CD1c-positive myeloid dendritic cell (primary cell): ENCODE data around the gene HMGN3.

Source experiments
- DNase-seq: peaks from one replicate; pipeline ENCODE4 v3.0.0-alpha.2; 2016; ENCODE audit errors: extremely low spot score

Gene HMGN3

DNA sequence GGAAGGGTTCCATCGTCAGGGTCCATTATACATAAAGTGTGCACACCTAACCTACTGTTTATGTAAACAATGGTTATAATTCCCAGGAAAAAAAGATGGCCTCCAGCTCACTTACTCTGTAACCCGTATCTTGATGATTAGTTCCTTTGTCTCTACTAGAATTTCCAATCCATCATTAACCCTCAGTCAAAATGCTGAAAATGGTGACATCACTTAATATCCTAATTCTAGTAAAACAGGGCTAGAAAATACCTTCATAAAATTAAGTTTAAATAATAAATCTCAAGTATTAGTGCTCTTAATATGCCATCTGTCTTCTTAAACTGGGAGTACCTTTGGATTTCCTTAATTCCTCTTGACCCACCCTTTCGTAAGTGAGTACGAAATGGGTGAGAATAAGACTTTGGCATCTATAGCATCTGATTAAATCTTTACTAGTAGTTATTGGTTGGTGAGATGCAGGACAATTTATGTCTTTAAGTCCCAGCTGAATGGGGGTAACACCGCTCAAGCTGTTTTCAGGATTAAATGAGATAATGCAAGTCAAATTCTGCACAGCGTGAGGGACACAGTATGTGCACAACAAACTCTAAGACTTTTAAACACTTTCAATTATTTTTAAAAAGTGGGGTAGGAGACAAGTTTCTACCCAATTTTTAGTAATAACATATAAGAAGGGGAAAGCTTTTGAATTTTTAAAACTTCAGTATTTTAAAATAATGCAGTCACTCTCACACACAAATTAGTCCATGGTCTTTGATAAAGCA is 1.6 kb downstream of the HMGN3 start:
- DNase-seq, result no peak

DNA sequence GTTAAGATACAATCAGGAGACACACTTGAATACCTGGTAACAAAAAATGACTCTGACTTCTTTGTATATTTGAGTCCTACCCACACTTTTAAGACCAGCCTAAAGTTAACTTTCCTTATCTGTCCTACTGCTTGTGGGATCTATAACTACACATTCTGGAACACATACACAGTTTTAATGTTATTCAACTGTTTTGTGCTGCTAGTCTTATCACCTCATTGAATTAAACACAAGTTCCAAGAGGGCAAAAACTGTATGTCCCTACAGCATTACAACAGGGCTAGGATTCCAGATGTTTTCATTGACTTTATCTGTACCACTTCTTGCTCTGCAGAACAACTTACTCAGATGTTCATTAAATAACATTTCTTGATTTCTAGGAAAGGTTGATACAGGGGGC is 2.8 kb downstream of the HMGN3 start:
- no peak for DNase-seq

GRCh38 chr6:79231101-79231500 is 3.4 kb downstream of the HMGN3 start:
- no peak for DNase-seq

GRCh38 chr6:79230149-79230548 is 4.3 kb downstream of the HMGN3 start:
- DNase-seq, result no peak

DNA sequence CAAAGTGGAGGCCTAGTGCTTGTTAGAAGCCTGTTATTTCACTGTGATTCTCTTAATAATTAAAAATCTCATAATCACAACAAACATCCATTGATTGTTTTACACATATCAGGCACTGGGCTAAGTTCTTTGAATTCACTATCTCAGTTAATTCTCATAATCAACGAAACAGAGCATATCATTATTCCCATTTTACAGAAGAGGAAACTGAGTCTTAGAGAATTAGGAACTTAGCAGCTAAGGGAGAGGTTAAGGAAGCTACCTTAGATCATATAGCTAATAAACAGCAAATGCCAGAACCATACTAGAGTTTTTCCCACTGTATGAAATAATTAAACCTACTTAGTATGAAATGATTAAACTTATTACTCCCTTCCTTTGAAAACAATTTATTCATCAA is 7.0 kb downstream of the HMGN3 start:
- DNase-seq, result no peak

DNA sequence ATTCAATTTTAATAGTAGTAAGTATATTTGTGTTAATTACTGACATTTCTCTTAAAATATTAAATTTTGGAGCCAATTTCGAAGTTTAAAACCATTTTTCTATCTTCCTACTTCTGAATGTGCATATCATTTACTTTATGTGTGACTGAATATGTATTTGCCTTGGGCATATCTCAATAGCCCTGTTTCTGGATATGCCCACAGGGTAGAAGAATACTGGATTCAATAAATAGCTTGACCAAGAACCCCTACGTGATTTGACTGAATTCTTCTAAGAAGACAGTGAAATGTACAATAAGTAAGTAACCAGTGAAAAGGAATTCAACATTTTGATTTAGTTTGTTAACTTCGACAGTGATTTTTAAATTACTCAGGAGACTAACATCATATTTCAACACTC is 7.8 kb downstream of the HMGN3 start:
- no peak for DNase-seq

DNA sequence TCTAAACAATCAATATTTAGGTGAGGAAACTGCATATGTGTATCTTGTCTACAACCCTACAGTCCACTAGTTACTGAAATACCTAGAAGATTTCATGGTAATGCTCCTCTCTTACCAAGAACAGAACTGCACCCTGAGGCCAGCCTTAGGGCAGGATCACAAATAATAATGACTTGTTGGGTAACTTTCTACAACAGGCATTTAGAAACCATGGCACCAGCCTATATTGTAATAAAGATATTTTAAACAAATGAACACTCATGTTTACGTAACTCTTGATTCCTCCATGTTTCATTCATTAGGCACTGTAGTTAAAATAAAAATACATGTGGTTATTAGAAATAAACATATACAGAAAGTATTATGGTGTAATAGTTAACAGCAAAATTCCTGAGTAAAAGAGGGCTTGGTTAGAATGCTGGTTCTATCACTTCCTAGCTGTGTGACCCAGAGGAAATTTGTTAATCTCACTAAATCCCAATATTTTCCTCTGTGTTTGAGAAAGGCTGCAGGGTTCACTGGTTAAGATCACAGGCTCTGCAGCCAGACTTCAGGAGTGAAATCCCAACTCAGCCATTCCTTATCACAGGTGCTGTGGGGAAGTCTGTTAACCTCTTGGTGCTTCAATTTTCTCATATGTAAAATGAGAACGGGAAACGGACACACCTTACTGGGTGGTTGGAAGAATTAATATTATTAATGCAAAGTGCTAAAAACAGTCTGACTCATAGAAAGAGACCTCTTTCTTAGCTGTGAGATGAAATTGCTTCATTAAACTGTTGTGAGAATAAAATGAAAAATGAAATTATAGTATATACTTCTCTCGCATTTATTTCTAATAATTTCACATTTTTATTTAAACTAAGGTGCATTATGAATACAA is 8.5 kb downstream of the HMGN3 start:
- no peak for DNase-seq

DNA sequence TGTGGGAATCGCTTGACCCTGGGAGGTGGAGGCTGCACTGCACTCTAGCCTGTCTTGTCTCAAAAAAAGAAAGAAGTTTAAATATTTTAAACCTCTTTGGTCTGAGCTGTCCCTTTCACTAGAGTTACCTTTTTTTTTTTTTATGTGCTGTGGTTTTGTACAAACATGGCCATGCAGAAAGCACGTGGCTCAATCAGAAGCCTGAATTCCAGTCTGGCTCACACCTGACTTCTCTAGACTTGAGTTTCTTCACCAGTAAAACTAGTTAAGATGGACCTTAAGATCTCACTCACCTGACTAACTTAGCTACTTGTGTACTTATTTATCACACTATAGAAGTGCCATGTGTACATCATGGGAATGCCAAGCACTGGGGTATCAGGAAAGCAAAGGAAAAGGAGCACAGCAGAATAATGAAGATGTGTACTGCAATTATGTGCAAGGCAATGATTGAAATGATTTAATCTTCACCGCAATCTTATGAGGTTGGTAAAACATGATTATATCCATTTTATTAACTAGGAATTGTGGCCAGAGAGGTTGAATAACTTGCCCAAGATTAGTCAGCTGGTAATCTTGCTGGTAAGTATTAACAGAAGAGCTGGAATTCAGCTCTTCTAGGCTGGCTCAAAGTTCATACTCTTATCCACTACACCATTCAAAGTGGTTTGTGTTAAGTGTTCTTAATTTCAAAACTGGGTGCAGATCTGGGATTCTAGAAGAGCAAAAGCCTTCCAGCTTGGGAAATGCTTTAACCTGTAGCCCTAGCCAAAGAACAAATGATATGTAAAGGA is 10.7 kb downstream of the HMGN3 start:
- no peak for DNase-seq

GRCh38 chr6:79215213-79215824 is 19.2 kb downstream of the HMGN3 start:
- DNase-seq, result no peak

DNA sequence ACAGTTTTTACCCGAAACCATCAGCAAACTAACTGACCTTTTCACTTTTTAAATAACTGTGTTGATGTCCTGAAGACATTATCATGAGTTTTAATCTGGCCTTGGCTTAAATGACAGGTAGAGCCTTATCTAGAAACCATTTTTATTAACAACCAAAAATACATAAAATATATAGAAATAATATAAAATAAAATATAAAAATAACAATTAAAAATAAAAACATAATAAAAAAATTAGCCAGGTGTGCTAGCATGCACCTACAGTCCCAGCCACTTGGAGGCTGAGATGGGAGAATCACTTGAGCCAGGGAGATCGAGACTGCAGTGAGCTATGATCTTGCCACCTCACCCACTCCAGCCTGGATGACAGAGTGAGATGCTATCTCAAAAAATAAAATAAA is 21.6 kb downstream of the HMGN3 start:
- DNase-seq, result no peak

DNA sequence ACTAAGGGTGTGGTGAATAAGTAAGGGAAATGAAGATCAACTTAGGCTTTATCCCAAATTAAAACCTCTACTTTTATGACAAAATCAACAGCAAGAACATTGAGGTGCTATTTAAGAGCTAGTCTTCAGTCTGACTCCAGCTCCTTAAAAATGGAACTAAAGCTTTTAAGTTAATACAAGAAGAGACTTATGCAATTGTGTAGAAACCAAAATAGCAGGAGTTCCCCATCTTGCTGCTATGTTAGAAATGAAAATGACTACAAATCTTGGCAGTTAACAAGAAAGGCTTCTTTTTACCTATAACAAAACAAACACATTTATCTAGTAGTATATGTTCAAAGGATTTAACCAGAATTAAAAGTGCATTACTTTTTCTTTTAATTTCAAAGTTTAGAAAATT is 25.7 kb downstream of the HMGN3 start:
- peak; percentile 26 for DNase-seq

GRCh38 chr6:79203753-79204253 is 30.7 kb downstream of the HMGN3 start:
- no peak for DNase-seq

GRCh38 chr6:79202556-79202955 is 31.9 kb downstream of the HMGN3 start:
- no peak for DNase-seq

GRCh38 chr6:79201983-79202382 is 32.5 kb downstream of the HMGN3 start:
- no peak for DNase-seq

- no peak for DNase-seq
Observed at GRCh38 chr6:79201143-79201542, 33.3 kb downstream of the HMGN3 start.

DNA sequence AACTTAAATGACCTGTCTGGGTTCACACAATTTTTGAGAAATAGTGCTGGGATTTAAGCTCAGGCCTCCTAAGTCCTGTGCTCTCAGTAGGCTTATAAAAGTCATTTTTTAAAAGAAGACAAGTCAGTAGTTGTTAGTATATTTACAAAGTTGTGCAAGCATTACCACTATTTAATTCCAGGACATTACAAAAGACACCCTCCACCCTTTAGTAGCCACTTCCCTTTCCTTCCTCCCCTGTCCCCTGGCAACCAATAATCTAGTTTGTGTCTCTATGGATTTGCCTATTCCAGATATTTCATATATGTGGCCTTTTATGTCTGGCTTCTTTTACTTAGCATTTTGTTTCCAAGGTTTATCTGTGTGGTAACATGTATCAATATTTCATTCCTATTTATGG is 37.6 kb downstream of the HMGN3 start:
- peak; percentile 24 for DNase-seq

DNA sequence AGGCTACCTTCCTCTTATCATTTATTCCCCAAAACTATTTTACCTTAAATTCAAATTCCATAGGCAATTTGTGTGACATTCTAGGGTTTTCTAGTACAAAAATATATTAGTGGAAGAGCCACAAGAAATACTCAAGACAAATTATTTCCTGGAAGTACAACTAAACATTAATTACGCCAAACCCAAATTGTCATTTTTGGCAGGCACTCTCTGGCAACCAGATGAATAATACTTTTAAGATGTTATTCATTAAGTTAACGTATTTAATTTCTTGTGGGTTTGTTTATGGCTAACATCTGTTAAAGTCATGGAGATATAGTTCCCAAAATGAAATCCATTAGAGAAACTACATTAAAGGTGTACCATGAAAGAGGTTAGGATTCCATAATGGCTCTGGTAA is 40.5 kb downstream of the HMGN3 start:
- DNase-seq, result no peak

DNA sequence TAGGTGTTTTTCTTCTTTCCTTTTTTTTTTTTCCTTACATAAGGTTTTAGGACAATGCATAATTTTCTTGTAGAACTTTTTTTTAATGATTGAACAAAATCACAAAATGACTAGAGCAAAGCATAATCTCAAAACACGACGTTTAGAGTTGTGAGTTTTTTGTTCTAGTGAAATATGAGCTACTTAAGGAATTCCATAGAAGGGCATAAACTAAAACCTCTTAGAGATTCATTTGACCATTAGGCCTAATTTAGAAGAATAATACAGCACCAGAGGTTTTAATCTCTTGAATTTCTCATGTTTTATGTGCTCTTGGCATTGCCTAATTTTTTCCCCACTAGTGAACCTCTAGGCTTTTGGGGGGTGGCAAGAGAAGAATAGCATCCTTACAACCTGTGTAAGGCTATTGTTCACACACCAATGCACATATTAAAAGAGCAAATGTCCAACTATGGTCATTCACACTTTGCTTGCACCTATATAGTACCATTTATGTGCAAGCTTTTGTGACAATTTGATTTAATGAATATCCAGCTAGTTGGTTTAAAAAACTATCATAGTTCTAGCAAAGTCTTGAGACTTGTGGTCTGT is 44.6 kb downstream of the HMGN3 start:
- DNase-seq, result no peak

DNA sequence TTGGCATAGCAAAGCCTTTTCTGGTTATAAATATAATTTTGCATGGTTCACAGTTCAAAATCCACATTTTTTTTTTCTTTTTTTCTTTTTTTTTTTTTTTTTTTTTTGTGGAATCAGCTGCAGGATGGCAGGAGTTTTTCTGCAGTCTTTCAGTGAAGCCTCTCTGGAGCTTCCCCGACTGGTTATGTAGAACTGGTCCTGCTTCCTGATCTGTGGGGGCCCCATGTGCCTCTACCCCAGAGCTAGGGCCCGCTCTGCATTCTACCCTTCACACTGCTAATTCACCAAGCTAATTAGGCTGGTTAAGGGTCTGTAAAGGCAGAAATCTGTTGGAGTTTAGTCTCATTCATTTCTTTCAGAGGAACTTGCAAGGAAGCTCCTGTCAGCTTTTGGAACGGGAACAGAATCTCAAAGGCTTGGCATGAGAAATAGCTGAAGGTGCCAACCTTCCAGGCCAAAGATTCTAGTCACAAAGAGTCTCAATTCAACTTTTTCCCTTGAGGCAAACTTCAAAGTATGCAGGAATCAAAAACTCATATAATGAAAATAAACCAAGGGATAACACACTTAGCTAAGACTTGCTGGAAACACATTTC is 45.5 kb downstream of the HMGN3 start:
- no peak for DNase-seq

GRCh38 chr6:79188107-79188506 is 46.4 kb downstream of the HMGN3 start:
- DNase-seq, result no peak

- DNase-seq, result no peak
Observed at GRCh38 chr6:79186564-79186963, 47.9 kb downstream of the HMGN3 start.
